Skeletal muscle tissue (tissue), 4 donors: ENCODE data around the gene KLHL28. TPM values are rescaled to one million over a fixed set of nuclear protein-coding genes. Genes with fewer than 3 reads are reported as not detected.
A peak's percentile ranks its signal among the peaks of the same experiment; 100 is the strongest.

Experiments
- H3K27ac ChIP-seq: one replicate; pipeline ENCODE4 v1.7.0; 2013; ENCODE audit warnings: mild to moderate bottlenecking, low read depth, low read length, inconsistent platforms
- H3K27me3 ChIP-seq, 3 donors: one replicate each; pipeline ENCODE4 v1.7.0; 2013; ENCODE audit warnings: low read length in 3 of 3; ENCODE audit not compliant: control insufficient read depth in 3 of 3, insufficient read depth in 3 of 3
- H3K36me3 ChIP-seq, 3 donors: one replicate each; pipeline ENCODE4 v1.7.0; 2013; ENCODE audit warnings: low read length in 3 of 3; ENCODE audit not compliant: control insufficient read depth in 3 of 3, insufficient read depth in 3 of 3
- H3K4me1 ChIP-seq, 3 donors: one replicate each; pipeline ENCODE4 v1.7.0; 2013; ENCODE audit warnings: low read length in 3 of 3, mild to moderate bottlenecking in 3 of 3; ENCODE audit not compliant: control insufficient read depth in 3 of 3, insufficient read depth in 3 of 3
- H3K4me3 ChIP-seq, 3 donors: one replicate each; pipeline ENCODE4 v1.7.0; 2013; ENCODE audit warnings: low read length in 3 of 3
- H3K9ac ChIP-seq, 3 donors: one replicate each; pipeline ENCODE4 v1.7.0; 2013; ENCODE audit warnings: low read length in 3 of 3, mild to moderate bottlenecking in 3 of 3, moderate library complexity in 2 of 3, low read depth in 1 of 3
- H3K9me3 ChIP-seq, 3 donors: one replicate each; pipeline ENCODE4 v1.7.0; 2013; ENCODE audit warnings: low read length in 3 of 3; ENCODE audit not compliant: control insufficient read depth in 3 of 3
- total RNA-seq: library from RNA; depleted of rRNA; stranded (reverse); fragments of >200 nt; gene quantifications from one replicate; pipeline ENCODE4 v1.2.3, GENCODE V29; 2014
- donor health status: Osteomylitis.

Gene KLHL28
- total RNA-seq, 1 donor from 2014 or later: 24.0 TPM

DNA sequence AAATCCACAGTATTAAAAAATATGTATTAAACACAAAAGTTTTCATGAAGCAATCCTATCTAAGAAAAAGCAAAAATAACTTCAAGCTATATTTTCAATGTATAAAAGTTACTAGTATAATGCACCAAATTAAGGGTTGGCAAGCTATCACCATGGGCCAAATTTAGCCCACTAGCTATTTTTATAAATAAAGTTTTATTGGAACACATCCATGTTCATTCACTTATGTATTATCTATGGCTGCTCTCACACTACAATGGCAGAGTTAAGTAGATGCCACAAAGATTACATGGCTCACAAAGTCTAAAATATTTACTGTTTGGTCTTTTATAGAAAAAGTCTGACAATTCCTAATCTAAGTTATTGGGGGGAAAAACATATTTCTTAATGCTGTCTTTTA is 17.6 kb downstream of the KLHL28 start:
- H3K27me3 ChIP-seq: no peaks in the 10 kb centered on the region
- H3K27ac ChIP-seq: no peak overlapping the region
- H3K4me1 ChIP-seq: no peaks in the 10 kb centered on the region
- H3K36me3 ChIP-seq: peaks cover 0 to 20% (median 18%) of the 10 kb centered on the region in 3 donors
- H3K9ac ChIP-seq: no peak overlapping the region
- no peak overlapping the region for H3K4me3 ChIP-seq
- H3K9me3 ChIP-seq: no peaks in the 10 kb centered on the region

DNA sequence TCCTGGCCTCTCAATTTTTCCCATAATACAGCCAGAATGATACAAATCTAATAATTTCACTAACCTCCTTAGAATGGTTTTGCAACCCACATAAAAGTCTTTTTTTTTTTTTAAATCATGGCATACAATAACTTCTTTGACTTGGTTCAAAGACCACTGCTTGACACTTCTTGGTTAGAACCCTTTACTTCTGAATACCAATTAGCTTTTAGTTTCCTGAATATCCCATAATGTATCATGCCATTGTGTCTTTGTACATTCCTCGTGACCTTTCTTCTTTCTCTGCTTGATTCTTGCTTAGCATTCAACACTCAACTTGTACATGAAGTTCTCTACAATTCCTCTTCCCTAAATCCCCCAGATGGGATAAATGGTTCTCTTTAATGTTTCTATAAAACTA is 19.3 kb downstream of the KLHL28 start:
- peaks cover 0 to 21% (median 20%) of the 10 kb centered on the region in 3 donors for H3K36me3 ChIP-seq

GRCh38 chr14:44941591-44941990 is 20.2 kb downstream of the KLHL28 start:
- Histone ChIP-seq H3K9ac (no peak overlapping the region), H3K27me3 (no peaks in the 10 kb centered on the region), H3K4me3 (no peak overlapping the region), H3K36me3 (peaks cover 0 to 22% (median 17%) of the 10 kb centered on the region in 3 donors), H3K4me1 (no peaks in the 10 kb centered on the region), H3K9me3 (peaks cover 0 to 2% (median 0%) of the 10 kb centered on the region in 3 donors), H3K27ac (no peak overlapping the region)

More for the DNA sequence above, 19.3 kb downstream of the KLHL28 start:
- Histone ChIP-seq H3K4me1 (no peaks in the 10 kb centered on the region), H3K27me3 (no peaks in the 10 kb centered on the region), H3K9ac (no peak overlapping the region), H3K4me3 (no peak overlapping the region), H3K9me3 (peaks cover 0 to 2% (median 0%) of the 10 kb centered on the region in 3 donors), H3K27ac (no peak overlapping the region)

GRCh38 chr14:44940944-44941343 is 20.8 kb downstream of the KLHL28 start:
- H3K36me3 ChIP-seq: peaks cover 0 to 22% (median 17%) of the 10 kb centered on the region in 3 donors
- no peak overlapping the region for H3K4me3 ChIP-seq
- H3K27me3 ChIP-seq: no peaks in the 10 kb centered on the region
- H3K9ac ChIP-seq: no peak overlapping the region
- H3K27ac ChIP-seq: no peak overlapping the region
- peaks cover 0 to 2% (median 0%) of the 10 kb centered on the region in 3 donors for H3K9me3 ChIP-seq
- no peaks in the 10 kb centered on the region for H3K4me1 ChIP-seq

DNA sequence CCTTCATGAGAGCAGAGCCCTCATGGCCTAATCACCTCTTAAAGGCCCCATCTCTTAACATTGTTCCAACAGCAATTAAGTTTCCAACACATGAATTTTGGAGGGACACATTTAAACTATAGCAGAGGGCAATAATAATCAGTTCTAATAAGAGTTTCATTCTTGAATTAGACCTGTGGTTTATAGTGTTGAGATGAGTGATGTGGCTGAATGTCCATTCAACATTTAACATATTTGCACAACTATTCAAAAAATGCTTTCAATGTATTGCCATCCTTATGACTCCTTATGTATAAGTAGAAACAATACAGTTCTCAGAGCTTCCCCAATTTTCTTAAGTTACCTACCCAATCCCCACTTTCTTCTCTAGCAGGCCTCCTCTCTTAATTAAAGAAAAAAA is 21.5 kb downstream of the KLHL28 start:
- no peaks in the 10 kb centered on the region for H3K27me3 ChIP-seq

DNA sequence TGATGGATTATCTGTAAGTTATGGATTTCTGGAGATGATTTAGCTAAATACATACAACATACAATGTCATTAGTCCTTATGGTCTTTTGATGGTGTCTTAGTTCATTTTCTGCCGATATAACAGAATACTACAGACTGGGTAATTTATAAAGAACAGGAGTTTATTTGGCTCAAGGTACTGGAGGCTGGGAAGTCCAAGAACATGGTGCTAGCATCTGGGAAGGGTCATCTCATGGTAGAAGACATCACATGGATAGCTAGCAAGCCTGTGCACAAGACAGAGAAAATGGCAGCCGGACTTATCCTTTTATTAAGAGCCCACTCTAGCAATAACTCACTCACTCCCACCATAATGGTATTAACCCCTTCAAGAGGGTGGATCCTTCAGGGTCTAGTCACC is 24.2 kb downstream of the KLHL28 start:
- Histone ChIP-seq H3K4me3 (no peak overlapping the region), H3K27me3 (no peaks in the 10 kb centered on the region), H3K36me3 (peaks cover 3 to 8% (median 7%) of the 10 kb centered on the region in 3 donors), H3K4me1 (no peaks in the 10 kb centered on the region), H3K9me3 (peaks cover 0 to 2% (median 0%) of the 10 kb centered on the region in 3 donors), H3K27ac (no peak overlapping the region), H3K9ac (no peak overlapping the region)

More for the DNA sequence above, 21.5 kb downstream of the KLHL28 start:
- H3K9ac ChIP-seq: no peak overlapping the region
- no peak overlapping the region for H3K4me3 ChIP-seq
- H3K36me3 ChIP-seq: peaks cover 0 to 17% (median 11%) of the 10 kb centered on the region in 3 donors
- no peak overlapping the region for H3K27ac ChIP-seq
- peaks cover 0 to 2% (median 0%) of the 10 kb centered on the region in 3 donors for H3K9me3 ChIP-seq
- no peaks in the 10 kb centered on the region for H3K4me1 ChIP-seq

GRCh38 chr14:44935155-44935554 is 26.6 kb downstream of the KLHL28 start:
- Histone ChIP-seq H3K9me3 (peaks cover 0 to 2% (median 0%) of the 10 kb centered on the region in 3 donors), H3K4me1 (no peaks in the 10 kb centered on the region), H3K36me3 (peaks cover 3 to 4% (median 3%) of the 10 kb centered on the region in 3 donors)

GRCh38 chr14:44928793-44929192 is 33.0 kb downstream of the KLHL28 start:
- no peak overlapping the region for H3K4me3 ChIP-seq
- no peak overlapping the region for H3K9ac ChIP-seq
- no peaks in the 10 kb centered on the region for H3K4me1 ChIP-seq
- no peaks in the 10 kb centered on the region for H3K9me3 ChIP-seq
- H3K36me3 ChIP-seq: peaks cover 0 to 4% (median 0%) of the 10 kb centered on the region in 3 donors
- no peak overlapping the region for H3K27ac ChIP-seq
- H3K27me3 ChIP-seq: no peaks in the 10 kb centered on the region

More at GRCh38 chr14:44935155-44935554, 26.6 kb downstream of the KLHL28 start:
- H3K4me3 ChIP-seq: no peak overlapping the region
- H3K27ac ChIP-seq: no peak overlapping the region
- H3K27me3 ChIP-seq: no peaks in the 10 kb centered on the region
- no peak overlapping the region for H3K9ac ChIP-seq

GRCh38 chr14:44914849-44915248 is 46.9 kb downstream of the KLHL28 start:
- no peak overlapping the region for H3K27ac ChIP-seq
- H3K9ac ChIP-seq: no peak overlapping the region
- peaks cover 10 to 18% (median 13%) of the 10 kb centered on the region in 3 donors for H3K27me3 ChIP-seq
- H3K4me1 ChIP-seq: peaks cover 0 to 5% (median 0%) of the 10 kb centered on the region in 3 donors
- no peaks in the 10 kb centered on the region for H3K9me3 ChIP-seq
- no peaks in the 10 kb centered on the region for H3K36me3 ChIP-seq
- H3K4me3 ChIP-seq: peak overlapping the region in 1 of 3 donors; percentile 10

DNA sequence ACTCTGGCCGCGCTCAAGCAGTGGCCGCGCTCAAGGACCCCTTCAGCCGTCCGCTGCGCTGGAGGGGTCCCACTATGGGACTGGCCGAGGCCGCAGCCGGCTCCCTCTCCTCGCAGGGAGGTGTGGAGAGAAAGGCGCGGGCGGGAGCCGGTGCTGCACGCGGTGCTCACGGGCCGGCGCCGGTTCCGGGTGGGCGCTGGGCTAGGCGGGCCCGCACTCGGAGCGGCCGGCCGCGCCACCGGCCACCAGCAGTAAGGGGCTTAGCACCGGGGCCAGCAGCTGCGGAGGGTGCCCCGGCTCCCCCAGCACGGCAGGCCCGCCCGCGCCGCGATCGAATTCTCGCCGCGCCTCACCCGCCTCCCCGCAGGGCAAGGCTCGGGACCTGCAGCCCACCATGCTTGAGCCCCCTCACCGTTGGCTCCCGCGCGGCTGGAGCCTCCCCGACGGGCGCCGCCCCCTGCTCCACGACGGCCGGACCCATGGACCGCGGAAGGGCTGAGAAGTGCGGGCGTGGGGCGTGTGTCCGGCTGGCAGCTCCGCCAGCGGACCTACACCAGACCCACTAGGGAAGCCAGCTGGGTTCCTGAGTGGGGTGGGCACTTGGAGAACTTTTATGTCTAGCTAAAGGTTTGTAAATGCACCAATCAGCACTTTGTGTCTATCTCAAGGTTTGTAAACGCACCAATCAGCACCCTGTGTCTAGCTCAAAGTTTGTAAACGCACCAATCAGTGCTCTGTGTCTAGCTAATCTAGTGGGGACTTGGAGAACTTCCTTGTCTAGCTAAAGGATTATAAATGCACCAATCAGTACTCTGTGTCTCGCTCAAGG is 49.5 kb downstream of the KLHL28 start:
- H3K27me3 ChIP-seq: peaks cover 10 to 18% (median 17%) of the 10 kb centered on the region in 3 donors
- peaks cover 0 to 5% (median 0%) of the 10 kb centered on the region in 3 donors for H3K4me1 ChIP-seq
- no peak overlapping the region for H3K27ac ChIP-seq
- no peaks in the 10 kb centered on the region for H3K9me3 ChIP-seq
- H3K36me3 ChIP-seq: no peaks in the 10 kb centered on the region
- peak overlapping the region in 1 of 3 donors; percentile 41 for H3K9ac ChIP-seq
- H3K4me3 ChIP-seq: peak overlapping the region in 2 of 3 donors; percentile 53 to 60
